Esophagus muscularis mucosa (tissue), 4 donors: ENCODE data around the gene OPRL1. TPM values are rescaled to one million over a fixed set of nuclear protein-coding genes. Genes with fewer than 3 reads are reported as not detected.

ENCODE experiments used
- DNase-seq: peaks from one replicate; pipeline ENCODE4 v3.0.0-alpha.2; 2017; ENCODE audit errors: extremely low spot score
- H3K27ac ChIP-seq, 4 donors: fragments of 200-600 bp; sonication (generic); replicated peaks in 1 of 4; 1 replicate in 3 of 4; 2 replicates in 1 of 4; pipeline ENCODE4 v1.5.1; 2016 to 2019; ENCODE audit warnings: mild to moderate bottlenecking in 1 of 4
- H3K27me3 ChIP-seq, 4 donors: fragments of 200-600 bp; sonication (generic); one replicate each; pipeline versions ENCODE4 v1.5.1 to v1.6.0; 2016 to 2019
- H3K36me3 ChIP-seq, 4 donors: fragments of 200-600 bp; sonication (generic); one replicate each; pipeline ENCODE4 v1.5.1; 2016 to 2019
- H3K4me1 ChIP-seq, 4 donors: fragments of 200-600 bp; sonication (generic); one replicate each; pipeline ENCODE4 v1.5.1; 2016 to 2019
- H3K4me3 ChIP-seq, 4 donors: fragments of 200-600 bp; sonication (generic); 1 replicate in 2 of 4; 2 replicates in 2 of 4; pipeline ENCODE4 v1.5.1; 2016 to 2019; ENCODE audit warnings: mild to moderate bottlenecking in 4 of 4, moderate library complexity in 1 of 4
- H3K9me3 ChIP-seq, 4 donors: fragments of 200-600 bp; sonication (generic); 1 replicate in 3 of 4; 2 replicates in 1 of 4; pipeline ENCODE4 v1.5.1; 2016 to 2019
- CTCF ChIP-seq, 3 experiments: fragments of 200-600 bp in 2 of 3; fragments of 450-650 bp in 1 of 3; sonication (generic) in 2 of 3; IDR thresholded peaks; one replicate each; pipeline ENCODE4 v1.5.1; 2017 to 2019; ENCODE audit warnings: antibody characterized with exemption in 3 of 3, mild to moderate bottlenecking in 2 of 3, moderate library complexity in 1 of 3
- EP300 ChIP-seq: sonication (generic); formaldehyde crosslinking; IDR thresholded peaks from one replicate; pipeline ENCODE4 v1.6.1; 2017; ENCODE audit warnings: antibody characterized with exemption
- POLR2A ChIP-seq: fragments of 450-650 bp; IDR thresholded peaks from one replicate; pipeline ENCODE4 v1.6.1; 2017; ENCODE audit warnings: antibody characterized with exemption, moderate library complexity, mild to moderate bottlenecking, low read depth
- POLR2AphosphoS5 ChIP-seq, 2 donors: sonication (generic); formaldehyde crosslinking; IDR thresholded peaks; one replicate each; pipeline ENCODE4 v1.6.1; 2017; ENCODE audit warnings: antibody characterized with exemption in 2 of 2
- WGBS: methylation state at CpG from one replicate; pipeline ENCODE4 v1.1.5; 2018; 5-methylcytosine and 5-hydroxymethylcytosine counted together
- intact Hi-C: fragments of 100-400 bp; cut with DNase I; formaldehyde crosslinking; loops from one replicate; pipeline ENCODE4 v1.15.1; 2023
- total RNA-seq, 4 donors: library from RNA; depleted of rRNA; stranded (reverse); fragments of >200 nt; gene quantifications; one replicate each; pipeline versions ENCODE4 v1.1.0 to v1.2.1, GENCODE V29; 2016

The OPRL1 gene
- total RNA-seq, 4 donors from 2014 or later = 0.42 to 1.4 (median 0.87) TPM

- no peak overlapping the region for H3K27ac ChIP-seq
- H3K4me3 ChIP-seq = no peak overlapping the region
- H3K27me3 ChIP-seq = peaks cover 0 to 67% (median 2%) of the 10 kb centered on the region in 4 donors
- H3K36me3 ChIP-seq = no peaks in the 10 kb centered on the region
- TF ChIP-seq EP300 = no peak
- no peak for TF ChIP-seq POLR2AphosphoS5 (IDR thresholded peaks at IDR 0.05)
- no peak for TF ChIP-seq CTCF (IDR thresholded peaks at IDR 0.05)
- intact Hi-C loops = no loop called here
- DNase-seq = no peak
- WGBS = 41% methylated on average over 9 of the region's 9 CpGs
- peaks cover 0 to 10% (median 6%) of the 10 kb centered on the region in 4 donors for H3K9me3 ChIP-seq
- H3K4me1 ChIP-seq = no peaks in the 10 kb centered on the region
Observed at GRCh38 chr20:64142590-64142989, 62.7 kb downstream of the OPRL1 start.

GRCh38 chr20:64143018-64143801 lies 63.3 kb downstream of the OPRL1 start:
- H3K9me3 ChIP-seq = peaks cover 0 to 10% (median 6%) of the 10 kb centered on the region in 4 donors

GRCh38 chr20:64144144-64144912 lies 64.4 kb downstream of the OPRL1 start:
- Histone ChIP-seq H3K36me3 (no peaks in the 10 kb centered on the region), H3K9me3 (peaks cover 0 to 10% (median 6%) of the 10 kb centered on the region in 4 donors), H3K4me1 (no peaks in the 10 kb centered on the region), H3K4me3 (no peak overlapping the region), H3K27ac (no peak overlapping the region), H3K27me3 (peaks cover 0 to 69% (median 2%) of the 10 kb centered on the region in 4 donors)
- intact Hi-C loops = no loop called here
- 67% methylated on average over 6 of the region's 8 CpGs for WGBS
- DNase-seq = no peak
- TF ChIP-seq POLR2AphosphoS5 (IDR thresholded peaks at IDR 0.05) (no peak), EP300 (no peak), POLR2A (no peak), CTCF (IDR thresholded peaks at IDR 0.05) (no peak)

More at GRCh38 chr20:64143018-64143801, 63.3 kb downstream of the OPRL1 start:
- Histone ChIP-seq H3K27me3 (peaks cover 0 to 70% (median 2%) of the 10 kb centered on the region in 4 donors), H3K4me3 (no peak overlapping the region), H3K4me1 (no peaks in the 10 kb centered on the region), H3K36me3 (no peaks in the 10 kb centered on the region), H3K27ac (no peak overlapping the region)
- no peak for DNase-seq
- intact Hi-C loops = no loop called here
- 81% methylated on average over 14 of the region's 14 CpGs for WGBS
- TF ChIP-seq POLR2AphosphoS5 (IDR thresholded peaks at IDR 0.05) = no peak
- TF ChIP-seq CTCF (IDR thresholded peaks at IDR 0.05) = no peak
- TF ChIP-seq POLR2A = no peak
- no peak for TF ChIP-seq EP300

- no peak for DNase-seq
- WGBS = 86% methylated on average over 14 of the region's 17 CpGs
- Histone ChIP-seq H3K27me3 (peaks cover 0 to 58% (median 2%) of the 10 kb centered on the region in 4 donors), H3K36me3 (no peaks in the 10 kb centered on the region), H3K4me3 (no peak overlapping the region), H3K9me3 (peaks cover 0 to 10% (median 6%) of the 10 kb centered on the region in 4 donors), H3K27ac (no peak overlapping the region), H3K4me1 (no peaks in the 10 kb centered on the region)
- intact Hi-C loops = no loop called here
- no peak for TF ChIP-seq EP300
- TF ChIP-seq POLR2AphosphoS5 (IDR thresholded peaks at IDR 0.05) = no peak
- no peak for TF ChIP-seq POLR2A
- no peak for TF ChIP-seq CTCF (IDR thresholded peaks at IDR 0.05)
Observed at GRCh38 chr20:64145458-64146300, 65.8 kb downstream of the OPRL1 start.
